Heart right ventricle (tissue), 16 donors: ENCODE data around the gene F2RL1. TPM values are rescaled to one million over a fixed set of nuclear protein-coding genes. Genes with fewer than 3 reads are reported as not detected.
"Not testable (repeated sequence)": the region's sequence is repeated elsewhere in the genome, so short reads cannot be mapped to it uniquely, and the experiment has no call there.

ENCODE experiments used
- ATAC-seq, 8 donors: fragments of 200-7000 bp; cut with Tn5 transposase; one replicate each; pipeline ENCODE4 v1.9.1; 2020; ENCODE audit warnings: mild to moderate bottlenecking in 8 of 8, moderate library complexity in 8 of 8, moderate number of reproducible peaks in 1 of 8
- DNase-seq, 2 donors: peaks; one replicate each; pipeline ENCODE4 v3.0.0-alpha.2; 2020
- H3K27ac ChIP-seq, 10 donors: fragments of 200-600 bp; sonication (generic) in 2 of 10; one replicate each; pipeline versions ENCODE4 v1.5.0 to v1.8.0; 2020 to 2022; ENCODE audit warnings: mild to moderate bottlenecking in 3 of 10
- H3K27me3 ChIP-seq, 7 donors: fragments of 200-600 bp; one replicate each; pipeline ENCODE4 v1.8.0; 2021 to 2022; ENCODE audit warnings: mild to moderate bottlenecking in 2 of 7
- H3K36me3 ChIP-seq, 9 donors: fragments of 200-600 bp; sonication (generic) in 1 of 9; one replicate each; pipeline versions ENCODE4 v1.5.0 to v1.8.0; 2020 to 2022; ENCODE audit warnings: mild to moderate bottlenecking in 2 of 9
- H3K4me1 ChIP-seq, 9 donors: fragments of 200-600 bp; sonication (generic) in 1 of 9; one replicate each; pipeline versions ENCODE4 v1.5.0 to v1.8.0; 2020 to 2022; ENCODE audit warnings: mild to moderate bottlenecking in 4 of 9
- H3K4me3 ChIP-seq, 10 donors: fragments of 200-600 bp; sonication (generic) in 2 of 10; one replicate each; pipeline versions ENCODE4 v1.5.0 to v1.8.0; 2020 to 2022; ENCODE audit warnings: mild to moderate bottlenecking in 7 of 10, moderate library complexity in 2 of 10
- H3K9me3 ChIP-seq, 11 donors: fragments of 200-600 bp in 10 of 11; sonication (generic) in 2 of 11; one replicate each; pipeline versions ENCODE4 v1.5.0 to v1.8.0; 2013 to 2022; ENCODE audit warnings: mild to moderate bottlenecking in 2 of 11, control low read depth in 1 of 11, moderate library complexity in 1 of 11
- CTCF ChIP-seq, 9 donors: fragments of 200-600 bp; sonication (generic) in 2 of 9; IDR thresholded peaks; one replicate each; pipeline versions ENCODE4 v1.5.0 to v1.8.0; 2021 to 2022; ENCODE audit warnings: antibody characterized with exemption in 9 of 9, mild to moderate bottlenecking in 5 of 9, moderate library complexity in 1 of 9
- WGBS, 2 donors: extraction: QIAGEN DNeasy Blood & Tissue Kit; methylation state at CpG; one replicate each; pipeline ENCODE4 v1.1.7; 2013; ENCODE audit warnings: inconsistent platforms in 1 of 2; 5-methylcytosine and 5-hydroxymethylcytosine counted together
- intact Hi-C, 10 donors: fragments of 100-400 bp; cut with DNase I; formaldehyde crosslinking; loops; one replicate each; pipeline versions ENCODE4 v1.11.1 to v1.14.2; 2022
- polyA plus RNA-seq, 2 donors: library from polyadenylated mRNA; stranded (reverse); fragments of 200-250 nt; gene quantifications; one replicate each; pipeline ENCODE4 v1.2.3, GENCODE V29; 2013
- total RNA-seq, 10 donors: library from RNA; stranded (reverse); fragmentation: NEBNext Ultra II Directional in 3 of 10; extraction: Animal tissue kit (Norgen Biotek cat#: 25700) in 3 of 10; gene quantifications; one replicate each; pipeline versions ENCODE4 v1.2.1 to v1.2.4, GENCODE V29; 2021 to 2023
- donor health status: Arrhythmogenic right ventricular cardiomyopathy.
- donor health status: ischemic (EF 13 %, LVEDD 7.1; RV severe dilation, severe dysfunction).
- donor health status: healthy with polysubstance abuse.
- donor health status: DM: no; HTN: yes; CAD: no.
- donor health status: DM: no; HTN: no; CAD: no.
- donor health status: ischemic (EF 25% LVEDD 6.9; RV normal size, moderate dysfunction).
- donor health status: ischemic (EF 25% LVEDD 5.7; RV mildly dilated, moderate dysfunction).
- donor health status: healthy.
- donor health status: DM: yes; HTN: yes; CAD: no.
- donor health status: Ischemic cardiomyopathy.
- donor health status: ischemic (EF 35%, LVEDD 5.7; RV mildly dilated, moderate dysfunction).
- donor health status: nonischemic (EF 11% LVEDD 7.7; RV severe dilation, severe dysfunction).
- donor health status: DM: yes; HTN: yes; CAD: no.
- donor health status: PGD.
- donor health status: ischemic (EF 29% LVEDD 5.4; RV normal size, mild dysfunction).
- donor health status: nonischemic (EF 23%, LVEDD 6.1; RV moderate dilation, normal function).

The F2RL1 gene
- total and polyA plus RNA-seq, 12 donors = 0.56 to 3.9 (median 0.91) TPM

GRCh38 chr5:76855961-76856360, 37.1 kb downstream of the F2RL1 start:
- H3K9me3 ChIP-seq = no peaks in the 10 kb centered on the region
- H3K27ac ChIP-seq = peak overlapping the region in 4 of 10 donors; percentile 13 to 91 (median 40)
- DNase-seq (no peak), ATAC-seq (peak in 5 of 8 donors; percentile 37 to 69 (median 53))
- no peaks in the 10 kb centered on the region for H3K36me3 ChIP-seq
- no peak for TF ChIP-seq CTCF (IDR thresholded peaks at IDR 0.05)
- H3K4me1 ChIP-seq = peaks cover 0 to 68% (median 20%) of the 10 kb centered on the region in 9 donors
- no peaks in the 10 kb centered on the region for H3K27me3 ChIP-seq
- intact Hi-C loops = no loop called here
- no peak overlapping the region for H3K4me3 ChIP-seq
- WGBS, 2 donors = 78 to 82% methylated on average over 3 of the region's 3 CpGs

GRCh38 chr5:76856800-76857199, 38.0 kb downstream of the F2RL1 start:
- Histone ChIP-seq H3K27ac (peak overlapping the region in 3 of 10 donors; percentile 13 to 91 (median 47)), H3K4me1 (peaks cover 0 to 60% (median 13%) of the 10 kb centered on the region in 9 donors)
- ATAC-seq = peak in 1 of 8 donors; percentile 28
- H3K27me3 ChIP-seq, H3K9me3 ChIP-seq, H3K36me3 ChIP-seq, intact Hi-C loops, H3K4me3 ChIP-seq, DNase-seq: not testable (repeated sequence)
- 86 to 88% methylated on average over 4 of the region's 4 CpGs for WGBS, 2 donors

GRCh38 chr5:76859591-76860247, 40.9 kb downstream of the F2RL1 start:
- Histone ChIP-seq H3K4me3 (no peak overlapping the region), H3K27ac (no peak overlapping the region), H3K9me3 (no peaks in the 10 kb centered on the region), H3K36me3 (no peaks in the 10 kb centered on the region), H3K27me3 (no peaks in the 10 kb centered on the region), H3K4me1 (peaks cover 0 to 35% (median 0%) of the 10 kb centered on the region in 9 donors)
- no peak for ATAC-seq
- intact Hi-C loops = loop anchor here in 2 of 10 donors (10.0 kb wide), 2 partner anchors 225 to 635 kb away; partner anchors contain the start of genes WDR41 (in 1 of the 2) and ZBED3 (in 1 of the 2)
- no peak for DNase-seq
- TF ChIP-seq CTCF (IDR thresholded peaks at IDR 0.05) = no peak
- 91 to 95% methylated on average over 10 of the region's 10 CpGs for WGBS, 2 donors

GRCh38 chr5:76861612-76862011, 42.8 kb downstream of the F2RL1 start:
- Histone ChIP-seq H3K36me3 (no peaks in the 10 kb centered on the region), H3K4me1 (peaks cover 0 to 16% (median 0%) of the 10 kb centered on the region in 9 donors), H3K27me3 (no peaks in the 10 kb centered on the region), H3K4me3 (no peak overlapping the region), H3K9me3 (no peaks in the 10 kb centered on the region), H3K27ac (peak overlapping the region in 1 of 10 donors; percentile 9)
- ATAC-seq = no peak
- no peak for TF ChIP-seq CTCF (IDR thresholded peaks at IDR 0.05)
- WGBS, 2 donors = 54 to 59% methylated on average over 5 of the region's 5 CpGs
- DNase-seq = no peak
- intact Hi-C loops = loop anchor here in 2 of 10 donors (10.0 kb wide), 2 partner anchors 223 to 633 kb away; partner anchors contain the start of genes WDR41 (in 1 of the 2) and ZBED3 (in 1 of the 2)

- Histone ChIP-seq H3K4me1 (peaks cover 0 to 15% (median 3%) of the 10 kb centered on the region in 9 donors), H3K4me3 (no peak overlapping the region), H3K27ac (no peak overlapping the region), H3K9me3 (no peaks in the 10 kb centered on the region), H3K36me3 (no peaks in the 10 kb centered on the region), H3K27me3 (no peaks in the 10 kb centered on the region)
- intact Hi-C loops = loop anchor here in 2 of 10 donors (10.0 kb wide), 2 partner anchors 222 to 632 kb away; partner anchors contain the start of genes WDR41 (in 1 of the 2) and ZBED3 (in 1 of the 2)
- ATAC-seq = no peak
- TF ChIP-seq CTCF (IDR thresholded peaks at IDR 0.05) = no peak
- no peak for DNase-seq
- 48 to 54% methylated on average over 1 of the region's 1 CpG for WGBS, 2 donors
Observed at GRCh38 chr5:76863001-76863400, 44.2 kb downstream of the F2RL1 start.
